Caco-2 (cell line): ENCODE data around the gene ONECUT1. TPM values are rescaled to one million over a fixed set of nuclear protein-coding genes. Genes with fewer than 3 reads are reported as not detected.
"Not testable (repeated sequence)": the region's sequence is repeated elsewhere in the genome, so short reads cannot be mapped to it uniquely, and the experiment has no call there.

Experiments
- Bru-seq: library from RNA; stranded (reverse); fragments of 400-500 nt; gene quantifications from one replicate; lab custom pipeline; 2021; lab: Mats Ljungman, UMichigan
- BruChase-seq, 2 experiments: library from RNA; stranded (reverse); fragments of 400-500 nt; gene quantifications; one replicate each; lab custom pipeline; 2021; lab: Mats Ljungman, UMichigan
- BruUV-seq: library from RNA; stranded (reverse); fragments of 400-500 nt; replicated peaks from 2 replicates; lab custom pipeline; 2021; lab: Mats Ljungman, UMichigan
- CTCF ChIA-PET: fragments of 300-600 bp; sonication (Branson Sonifier 250); formaldehyde crosslinking; loops from one replicate; lab custom pipeline; 2022; ENCODE audit warnings: antibody characterized with exemption; lab: Charles Lee
- POLR2A ChIA-PET: fragments of 300-600 bp; sonication (Branson Sonifier 250); formaldehyde crosslinking; loops from one replicate; lab custom pipeline; 2022; ENCODE audit warnings: antibody characterized with exemption; lab: Charles Lee
- DNase-seq, 2 experiments: peaks; one replicate each; pipeline versions ENCODE4 v3.0.0 to v3.0.0-alpha.2; 2020 to 2022
- H3K27me3 ChIP-seq: replicated peaks from 2 replicates; pipeline ENCODE4 v1.6.0; 2011; ENCODE audit warnings: low read length; ENCODE audit not compliant: control insufficient read depth, insufficient read depth
- H3K36me3 ChIP-seq: 2 replicates; pipeline ENCODE4 v1.5.1; 2011; ENCODE audit warnings: low read length; ENCODE audit not compliant: control insufficient read depth, insufficient read depth
- H3K4me1 ChIP-seq: fragments of 250-450 bp; sonication (Bioruptor Pico); 2 replicates; pipeline ENCODE4 v1.5.1; 2020; ENCODE audit warnings: mild to moderate bottlenecking
- H3K4me3 ChIP-seq: 2 replicates; pipeline ENCODE4 v1.5.1; 2011; ENCODE audit warnings: low read depth, mild to moderate bottlenecking, control low read depth, low read length
- H3K9me3 ChIP-seq: fragments of 250-450 bp; sonication (Bioruptor Pico); 2 replicates; pipeline ENCODE4 v1.5.1; 2020; ENCODE audit warnings: mild to moderate bottlenecking, moderate library complexity
- H3K27ac Mint-ChIP-seq: one replicate; pipeline ENCODE4 v1.8.0; 2022; ENCODE audit warnings: mixed read lengths; ENCODE audit not compliant: unreplicated experiment
- H3K27me3 Mint-ChIP-seq: one replicate; pipeline ENCODE4 v1.8.0; 2022; ENCODE audit warnings: mixed read lengths; ENCODE audit not compliant: insufficient read depth, unreplicated experiment
- H3K36me3 Mint-ChIP-seq: one replicate; pipeline ENCODE4 v1.8.0; 2022; ENCODE audit warnings: mild to moderate bottlenecking, mixed read lengths; ENCODE audit not compliant: insufficient read depth, unreplicated experiment
- H3K4me1 Mint-ChIP-seq: one replicate; pipeline ENCODE4 v1.8.0; 2022; ENCODE audit warnings: low read depth, mixed read lengths; ENCODE audit not compliant: unreplicated experiment
- H3K4me3 Mint-ChIP-seq: one replicate; pipeline ENCODE4 v1.8.0; 2022; ENCODE audit warnings: mild to moderate bottlenecking, moderate library complexity, mixed read lengths; ENCODE audit not compliant: unreplicated experiment
- H3K9me3 Mint-ChIP-seq: one replicate; pipeline ENCODE4 v1.8.0; 2022; ENCODE audit warnings: mixed read lengths; ENCODE audit not compliant: unreplicated experiment
- CTCF ChIP-seq, 2 experiments: fragments of 200-600 bp in 1 of 2; IDR thresholded peaks; 1 replicate in 1 of 2; 2 replicates in 1 of 2; pipeline versions ENCODE4 v1.5.1 to v1.8.0; 2011 to 2022; ENCODE audit warnings: antibody characterized with exemption in 1 of 2, control low read depth in 1 of 2, inconsistent platforms in 1 of 2, low read depth in 1 of 2, low read length in 1 of 2, mild to moderate bottlenecking in 1 of 2, moderate library complexity in 1 of 2; ENCODE audit not compliant: insufficient read depth in 1 of 2, severe bottlenecking in 1 of 2, unreplicated experiment in 1 of 2
- intact Hi-C: fragments of 100-400 bp; cut with micrococcal nuclease; formaldehyde crosslinking; loops from one replicate; pipeline ENCODE4 v1.10.0; 2022; ENCODE audit not compliant: unreplicated experiment
- long read RNA-seq: library from polyadenylated mRNA; stranded (forward); transcript quantifications from one replicate; pipeline ENCODE4 v2.0.0, GENCODE V29; 2022
- total RNA-seq: library from RNA; stranded (reverse); gene quantifications from 2 replicates; pipeline ENCODE4 v1.2.3, GENCODE V29; 2022

The ONECUT1 gene
- 0.53 and 0.68 TPM in 2 replicates for total RNA-seq
- Bru-seq, nascent RNA: percentile 22 among the genes with signal in this experiment
- percentile 18 among the genes with signal in this experiment for BruChase-seq, experiment 1, labeled RNA remaining after a 2-hour chase
- percentile 12 among the genes with signal in this experiment for BruChase-seq, experiment 2, labeled RNA remaining after a 6-hour chase
- long read RNA-seq: 0 reads

- Mint-ChIP-seq H3K4me3 (peak within 1 kb of the TSS; percentile 88), H3K9me3 (no peaks in the 10 kb centered on the region), H3K36me3 (no peaks in the 10 kb centered on the region), H3K4me1 (no peaks in the 10 kb centered on the region), H3K27me3 (peaks cover 5% of the 10 kb centered on the region), H3K27ac (no peak within 1 kb of the TSS)
- TF ChIP-seq CTCF (IDR thresholded peaks at IDR 0.05; ENCODE audit: insufficient read depth in 1 of 2, low read depth in 1 of 2, low read length in 1 of 2, severe bottlenecking in 1 of 2, unreplicated experiment in 1 of 2): no peak
- Histone ChIP-seq H3K9me3 (no peaks in the 10 kb centered on the region), H3K4me1 (no peaks in the 10 kb centered on the region), H3K36me3 (no peaks in the 10 kb centered on the region), H3K27me3 (no peaks in the 10 kb centered on the region), H3K4me3 (peak within 1 kb of the TSS; percentile 57)
- peak; percentile 60 to 82 for DNase-seq
- intact Hi-C loops: loop anchor here (5.0 kb wide), 1 partner anchor 797 kb away; no protein-coding TSS in a partner anchor
- no TSS peak for BruUV-seq
- POLR2A ChIA-PET: no interaction called here
- CTCF ChIA-PET: no interaction called here
These were observed at the start of gene ONECUT1 for GRCh38 chr15:52790169-52790708. Gene ONECUT1 (minus strand): TSS chr15:52790336. CDS start chr15:52789884, 452 bp downstream.

DNA sequence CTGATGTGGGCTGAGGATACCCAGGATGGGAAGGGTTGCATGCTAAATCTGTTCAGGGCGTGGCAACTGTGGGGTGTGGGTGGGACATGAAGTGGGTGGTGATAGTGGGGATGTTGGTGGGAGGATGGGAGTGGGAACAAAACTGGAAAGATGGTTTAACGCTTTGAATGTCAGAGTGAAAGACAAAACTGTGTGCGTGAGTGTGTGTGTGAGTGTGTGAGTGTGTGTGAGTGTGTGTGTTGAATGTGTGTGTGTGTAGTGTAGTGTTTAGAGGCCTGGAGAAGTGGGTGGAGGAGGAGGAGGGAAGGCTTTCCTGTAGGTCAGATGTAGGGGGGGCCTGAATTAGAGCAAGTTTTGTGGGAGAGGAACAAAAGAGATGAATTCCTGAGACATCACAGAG, 44.2 kb upstream of the ONECUT1 start:
- H3K9me3 ChIP-seq: no peaks in the 10 kb centered on the region
- H3K4me3 ChIP-seq: no peak overlapping the region
- intact Hi-C loops: no loop called here
- TF ChIP-seq CTCF (IDR thresholded peaks at IDR 0.05; ENCODE audit: insufficient read depth in 1 of 2, low read depth in 1 of 2, low read length in 1 of 2, severe bottlenecking in 1 of 2, unreplicated experiment in 1 of 2): no peak
- no peak for DNase-seq
- Mint-ChIP-seq H3K4me1 (no peaks in the 10 kb centered on the region), H3K36me3 (no peaks in the 10 kb centered on the region), H3K4me3 (no peak overlapping the region), H3K9me3 (peaks cover 16% of the 10 kb centered on the region), H3K27ac (no peak overlapping the region), H3K27me3 (no peaks in the 10 kb centered on the region)
- CTCF ChIA-PET: no interaction called here
- no TSS peak for BruUV-seq
- POLR2A ChIA-PET: no interaction called here
- no peaks in the 10 kb centered on the region for H3K27me3 ChIP-seq
- H3K4me1 ChIP-seq: no peaks in the 10 kb centered on the region
- H3K36me3 ChIP-seq: no peaks in the 10 kb centered on the region

DNA sequence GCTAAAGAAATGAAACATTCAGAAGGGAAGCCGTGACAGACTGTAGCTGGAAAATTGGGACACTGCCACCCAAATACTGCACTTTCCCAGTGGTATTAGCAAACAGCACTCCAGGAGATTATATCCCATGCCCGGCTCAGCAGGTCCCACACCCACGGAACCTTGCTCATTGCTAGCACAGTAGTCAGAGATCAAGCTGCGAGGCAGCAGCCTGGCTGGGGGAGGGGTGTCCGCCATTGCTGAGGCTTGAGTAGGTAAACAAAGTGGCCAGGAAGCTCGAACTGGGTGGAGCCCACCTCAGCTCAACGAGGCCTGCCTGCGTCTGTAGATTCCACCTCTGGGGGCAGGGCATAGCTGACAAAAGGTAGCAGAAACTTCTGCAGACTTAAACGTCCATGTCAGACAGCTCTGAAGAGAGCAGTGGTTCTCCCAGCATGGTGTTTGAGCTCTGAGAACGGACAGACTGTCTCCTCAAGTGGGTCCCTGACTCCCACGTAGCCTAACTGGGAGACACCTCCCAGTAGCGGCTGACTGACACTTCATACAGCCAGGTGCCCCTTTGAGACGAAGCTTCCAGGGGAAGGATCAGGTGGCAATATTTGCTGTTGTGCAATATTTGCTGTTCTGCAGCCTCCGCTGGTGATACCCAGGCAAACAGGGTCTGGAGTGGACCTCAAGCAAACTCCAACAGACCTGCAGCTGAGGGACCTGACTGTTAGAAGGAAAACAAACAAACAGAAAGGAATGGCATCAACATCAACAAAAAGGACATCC, 34.2 kb upstream of the ONECUT1 start:
- peak overlapping the region; percentile 43 for H3K4me3 Mint-ChIP-seq
- DNase-seq, H3K36me3 ChIP-seq, H3K27ac Mint-ChIP-seq, POLR2A ChIA-PET, H3K4me1 ChIP-seq, H3K4me1 Mint-ChIP-seq, intact Hi-C loops, H3K36me3 Mint-ChIP-seq, BruUV-seq, H3K4me3 ChIP-seq, H3K27me3 ChIP-seq, H3K9me3 Mint-ChIP-seq, H3K9me3 ChIP-seq, CTCF ChIA-PET: not testable (repeated sequence)
- H3K27me3 Mint-ChIP-seq: peaks cover 15% of the 10 kb centered on the region
